ENCODE data around the gene ZCWPW1. TPM values are rescaled to one million over a fixed set of nuclear protein-coding genes. Genes with fewer than 3 reads are reported as not detected.

Gene ZCWPW1
- total RNA-seq, 1 experiment from 2014 or later = 7.4 TPM

DNA sequence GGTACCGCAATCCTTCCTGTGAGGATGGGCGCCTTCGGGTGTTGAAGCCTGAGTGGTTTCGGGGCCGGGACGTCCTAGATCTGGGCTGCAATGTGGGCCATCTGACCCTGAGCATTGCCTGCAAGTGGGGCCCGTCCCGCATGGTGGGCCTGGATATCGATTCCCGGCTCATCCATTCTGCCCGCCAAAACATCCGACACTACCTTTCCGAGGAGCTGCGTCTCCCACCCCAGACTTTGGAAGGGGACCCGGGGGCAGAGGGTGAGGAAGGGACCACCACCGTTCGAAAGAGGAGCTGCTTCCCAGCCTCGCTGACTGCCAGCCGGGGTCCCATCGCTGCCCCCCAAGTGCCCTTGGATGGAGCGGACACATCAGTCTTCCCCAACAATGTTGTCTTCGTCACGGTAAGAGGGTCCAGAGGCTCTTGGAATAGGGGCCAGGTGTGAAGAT, 2.8 kb upstream of the ZCWPW1 start:
- peaks cover 26% of the 10 kb centered on the region; the same call in 1 of the 2 replicates for H3K36me3 ChIP-seq (ENCODE audit: low read depth)
- H3K4me2 ChIP-seq = peak overlapping the region; percentile 80
- no peaks in the 10 kb centered on the region for H3K27me3 ChIP-seq (ENCODE audit: insufficient read depth, low read depth)
- no TSS peak for BruUV-seq (replicated peaks)
- ChIA-PET POLR2A (ENCODE audit: unreplicated experiment) (no interaction called here), CTCF (no interaction called here)
- H3K4me3 ChIP-seq = peak overlapping the region; percentile 66; the same call in 1 of the 2 replicates
- H3K9me2 ChIP-seq (ENCODE audit: insufficient read depth) = no peaks in the 10 kb centered on the region
- no peak overlapping the region for H3K27ac ChIP-seq
- H3K4me1 ChIP-seq (replicated peaks; ENCODE audit: insufficient read depth) = peaks cover 45% of the 10 kb centered on the region
- TF ChIP-seq EZH2 (IDR thresholded peaks at IDR 0.05; ENCODE audit: low read depth) = no peak
- TF ChIP-seq, protein P1, sequence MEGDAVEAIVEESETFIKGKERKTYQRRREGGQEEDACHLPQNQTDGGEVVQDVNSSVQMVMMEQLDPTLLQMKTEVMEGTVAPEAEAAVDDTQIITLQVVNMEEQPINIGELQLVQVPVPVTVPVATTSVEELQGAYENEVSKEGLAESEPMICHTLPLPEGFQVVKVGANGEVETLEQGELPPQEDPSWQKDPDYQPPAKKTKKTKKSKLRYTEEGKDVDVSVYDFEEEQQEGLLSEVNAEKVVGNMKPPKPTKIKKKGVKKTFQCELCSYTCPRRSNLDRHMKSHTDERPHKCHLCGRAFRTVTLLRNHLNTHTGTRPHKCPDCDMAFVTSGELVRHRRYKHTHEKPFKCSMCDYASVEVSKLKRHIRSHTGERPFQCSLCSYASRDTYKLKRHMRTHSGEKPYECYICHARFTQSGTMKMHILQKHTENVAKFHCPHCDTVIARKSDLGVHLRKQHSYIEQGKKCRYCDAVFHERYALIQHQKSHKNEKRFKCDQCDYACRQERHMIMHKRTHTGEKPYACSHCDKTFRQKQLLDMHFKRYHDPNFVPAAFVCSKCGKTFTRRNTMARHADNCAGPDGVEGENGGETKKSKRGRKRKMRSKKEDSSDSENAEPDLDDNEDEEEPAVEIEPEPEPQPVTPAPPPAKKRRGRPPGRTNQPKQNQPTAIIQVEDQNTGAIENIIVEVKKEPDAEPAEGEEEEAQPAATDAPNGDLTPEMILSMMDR (conservative IDR thresholded peaks at IDR 0.05) = no peak
- no peak for DNase-seq
- peaks cover 47% of the 10 kb centered on the region for H3F3A ChIP-seq (ENCODE audit: insufficient read depth, low read depth)
- H3K9me3 ChIP-seq (ENCODE audit: insufficient read depth, low read depth) = no peaks in the 10 kb centered on the region
- peaks cover 6% of the 10 kb centered on the region for H4K20me1 ChIP-seq (ENCODE audit: insufficient read depth)
- no peak overlapping the region for H2AFZ ChIP-seq
- H3K79me2 ChIP-seq (ENCODE audit: low read depth) = peaks cover 61% of the 10 kb centered on the region
- intact Hi-C loops (cut with micrococcal nuclease; ENCODE audit: unreplicated experiment) = no loop called here

DNA sequence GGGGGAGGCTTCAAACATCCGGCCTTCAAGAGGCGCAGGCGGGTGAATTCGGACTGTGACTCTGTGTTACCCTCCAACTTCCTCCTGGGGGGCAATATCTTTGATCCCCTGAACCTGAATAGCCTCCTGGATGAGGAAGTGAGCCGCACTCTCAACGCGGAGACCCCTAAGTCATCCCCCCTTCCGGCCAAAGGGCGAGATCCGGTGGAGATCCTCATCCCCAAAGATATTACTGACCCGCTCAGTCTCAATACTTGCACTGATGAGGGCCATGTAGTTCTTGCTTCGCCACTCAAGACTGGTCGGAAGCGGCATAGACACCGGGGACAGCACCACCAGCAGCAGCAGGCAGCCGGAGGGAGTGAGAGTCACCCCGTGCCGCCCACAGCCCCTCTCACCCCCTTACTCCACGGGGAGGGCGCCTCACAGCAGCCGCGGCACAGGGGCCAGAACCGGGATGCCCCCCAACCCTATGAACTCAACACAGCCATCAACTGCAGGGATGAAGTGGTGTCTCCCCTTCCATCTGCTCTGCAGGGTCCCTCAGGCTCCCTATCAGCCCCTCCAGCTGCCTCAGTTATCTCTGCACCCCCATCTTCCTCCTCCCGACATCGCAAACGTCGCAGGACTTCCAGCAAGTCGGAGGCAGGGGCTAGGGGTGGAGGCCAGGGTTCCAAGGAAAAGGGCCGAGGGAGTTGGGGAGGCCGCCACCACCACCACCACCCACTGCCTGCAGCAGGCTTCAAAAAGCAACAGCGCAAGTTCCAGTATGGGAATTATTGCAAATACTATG, 2.2 kb upstream of the ZCWPW1 start:
- Histone ChIP-seq H3K9me2 (ENCODE audit: insufficient read depth) (no peaks in the 10 kb centered on the region), H3K27me3 (ENCODE audit: insufficient read depth, low read depth) (no peaks in the 10 kb centered on the region), H3K36me3 (ENCODE audit: low read depth) (peaks cover 26% of the 10 kb centered on the region; the same call in 1 of the 2 replicates), H3K4me1 (replicated peaks; ENCODE audit: insufficient read depth) (peaks cover 45% of the 10 kb centered on the region), H3F3A (ENCODE audit: insufficient read depth, low read depth) (peaks cover 49% of the 10 kb centered on the region), H2AFZ (no peak overlapping the region), H3K27ac (peak overlapping the region; percentile 93; the same call in 1 of the 2 replicates), H3K9me3 (ENCODE audit: insufficient read depth, low read depth) (no peaks in the 10 kb centered on the region), H3K79me2 (ENCODE audit: low read depth) (peaks cover 60% of the 10 kb centered on the region), H3K4me3 (peak overlapping the region; percentile 66), H4K20me1 (ENCODE audit: insufficient read depth) (peaks cover 6% of the 10 kb centered on the region), H3K4me2 (peak overlapping the region; percentile 80)
- BruUV-seq (replicated peaks) = no TSS peak
- POLR2A ChIA-PET (ENCODE audit: unreplicated experiment) = interaction anchor here (0.6 to 0.7 kb wide), 3 partner anchors 14 to 184 kb away, joined by 4 to 5 read pairs (median 4); partner anchors contain the start of gene MOSPD3
- intact Hi-C loops (cut with micrococcal nuclease; ENCODE audit: unreplicated experiment) = no loop called here
- TF ChIP-seq, protein P1 (conservative IDR thresholded peaks at IDR 0.05) = no peak
- no peak for TF ChIP-seq EZH2 (IDR thresholded peaks at IDR 0.05; ENCODE audit: low read depth)
- no peak for DNase-seq
- CTCF ChIA-PET = interaction anchor here (0.5 kb wide), 1 partner anchor 156 kb away, joined by 5 read pairs; no protein-coding TSS in a partner anchor

DNA sequence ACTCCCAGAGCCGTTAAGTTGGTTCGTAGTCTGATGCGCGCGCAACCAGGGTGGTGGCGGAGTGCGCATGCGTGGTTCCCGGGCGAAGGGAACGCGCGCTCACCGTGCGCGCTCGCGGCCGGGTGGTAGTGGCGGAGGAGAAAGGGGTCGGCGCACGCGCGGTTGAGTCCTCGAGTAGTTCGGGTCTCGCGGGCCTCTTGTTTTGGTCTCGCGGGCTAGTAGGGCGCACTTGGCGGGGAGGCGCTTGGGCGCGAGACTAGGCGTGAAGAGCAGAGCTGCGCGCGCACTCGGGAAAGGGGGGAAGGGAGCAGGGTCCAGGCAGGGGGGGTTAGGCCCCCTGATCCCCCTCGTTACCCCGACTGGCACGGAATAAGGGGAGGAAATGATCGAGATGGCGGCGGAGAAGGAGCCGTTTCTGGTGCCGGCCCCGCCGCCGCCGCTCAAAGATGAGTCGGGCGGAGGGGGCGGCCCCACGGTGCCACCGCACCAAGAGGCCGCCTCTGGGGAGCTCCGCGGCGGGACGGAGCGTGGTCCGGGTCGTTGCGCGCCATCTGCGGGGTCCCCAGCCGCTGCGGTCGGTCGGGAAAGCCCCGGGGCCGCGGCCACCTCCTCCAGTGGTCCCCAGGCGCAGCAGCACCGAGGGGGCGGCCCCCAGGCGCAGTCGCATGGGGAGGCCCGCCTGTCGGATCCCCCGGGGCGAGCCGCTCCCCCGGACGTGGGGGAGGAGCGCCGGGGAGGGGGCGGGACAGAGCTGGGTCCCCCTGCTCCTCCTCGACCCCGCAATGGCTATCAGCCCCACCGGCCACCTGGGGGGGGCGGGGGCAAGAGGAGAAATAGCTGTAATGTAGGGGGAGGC, 1.4 kb upstream of the ZCWPW1 start, which contains the start of gene MEPCE:
MEPCE (plus strand) TSS at position 195 of the 856 bp plus-strand sequence; CDS start at position 383, 188 bp downstream.
- BruUV-seq (replicated peaks) = no TSS peak
- H3K36me3 ChIP-seq (ENCODE audit: low read depth) = peaks cover 26% of the 10 kb centered on the region; the same call in 1 of the 2 replicates
- H3K4me2 ChIP-seq = peak within 1 kb of the TSS; percentile 80
- H4K20me1 ChIP-seq (ENCODE audit: insufficient read depth) = peaks cover 3% of the 10 kb centered on the region
- peak within 1 kb of the TSS; percentile 93 for H3K27ac ChIP-seq
- ChIA-PET POLR2A (ENCODE audit: unreplicated experiment) (interaction anchor here (0.6 to 1.8 kb wide), 17 partner anchors 15 to 1429 kb away, joined by 3 to 22 read pairs (median 5); partner anchors contain the start of genes FBXO24, LRCH4, MOSPD3 and POP7), CTCF (interaction anchor here (0.5 kb wide), 1 partner anchor 157 kb away, joined by 5 read pairs; no protein-coding TSS in a partner anchor)
- TF ChIP-seq, protein P1 (conservative IDR thresholded peaks at IDR 0.05) = no peak
- TF ChIP-seq EZH2 (IDR thresholded peaks at IDR 0.05; ENCODE audit: low read depth) = no peak
- DNase-seq = peak; percentile 83 to 97
- H3K4me3 ChIP-seq = peak within 1 kb of the TSS; percentile 66
- H3K4me1 ChIP-seq (replicated peaks; ENCODE audit: insufficient read depth) = peaks cover 45% of the 10 kb centered on the region
- no peaks in the 10 kb centered on the region for H3K9me3 ChIP-seq (ENCODE audit: insufficient read depth, low read depth)
- H3K79me2 ChIP-seq (ENCODE audit: low read depth) = peaks cover 52% of the 10 kb centered on the region
- intact Hi-C loops (cut with micrococcal nuclease; ENCODE audit: unreplicated experiment) = loop anchor here (1.0 to 2.0 kb wide), 4 partner anchors 94 to 437 kb away; partner anchors contain the start of genes AP4M1, MCM7, TRIP6 and ZNF3
- H3F3A ChIP-seq (ENCODE audit: insufficient read depth, low read depth) = peaks cover 47% of the 10 kb centered on the region
- no peaks in the 10 kb centered on the region for H3K27me3 ChIP-seq (ENCODE audit: insufficient read depth, low read depth)
- H2AFZ ChIP-seq = peak within 1 kb of the TSS; percentile 79
- no peaks in the 10 kb centered on the region for H3K9me2 ChIP-seq (ENCODE audit: insufficient read depth)
